ENCODE results near the gene PVALB.

The PVALB gene

GRCh38 chr22:36806835-36807234 is 10.0 kb downstream of the PVALB start:
- Histone ChIP-seq H2BK120ac (ENCODE audit: insufficient read depth, low read length, poor library complexity) (no peak overlapping the region), H3K79me1 (ENCODE audit: low read length) (no peaks in the 10 kb centered on the region), H3K79me2 (ENCODE audit: control insufficient read depth, insufficient read depth, low read length, poor library complexity) (no peaks in the 10 kb centered on the region), H3K14ac (ENCODE audit: low read length) (no peak overlapping the region), H3K36me3 (ENCODE audit: control insufficient read depth in 1 of 2, insufficient read depth in 2 of 2, low read length in 2 of 2) (no peaks in the 10 kb centered on the region), H2BK5ac (ENCODE audit: low read depth, low read length, poor library complexity) (no peak overlapping the region), H4K12ac (ENCODE audit: low read depth, low read length) (no peak overlapping the region), H3K4ac (ENCODE audit: low read depth, low read length) (no peak overlapping the region), H3K4me2 (ENCODE audit: low read length) (no peak overlapping the region), H3K4me1 (ENCODE audit: control insufficient read depth in 1 of 2, insufficient read depth in 2 of 2, low read length in 2 of 2) (peaks cover 0 to 6% of the 10 kb centered on the region in 2 experiments), H3K9ac (ENCODE audit: low read length) (no peak overlapping the region), H3K9me3 (ENCODE audit: insufficient read depth, low read depth, low read length) (no peaks in the 10 kb centered on the region), H2AFZ (ENCODE audit: insufficient read depth, low read length, poor library complexity) (no peak overlapping the region), H4K91ac (ENCODE audit: low read depth, low read length) (no peak overlapping the region), H2AK5ac (ENCODE audit: low read length) (no peak overlapping the region), H3K4me3 (ENCODE audit: low read depth, low read length) (no peak overlapping the region), H4K8ac (ENCODE audit: low read depth, low read length) (no peak overlapping the region), H3K27me3 (ENCODE audit: insufficient read depth, low read length) (no peaks in the 10 kb centered on the region), H3K23ac (ENCODE audit: low read length) (no peak overlapping the region), H3K27ac (ENCODE audit: low read depth, low read length) (no peak overlapping the region), H3K18ac (ENCODE audit: low read length) (no peak overlapping the region), H2BK12ac (ENCODE audit: low read length) (no peak overlapping the region)
- WGBS (ENCODE audit: extremely low coverage, insufficient coverage, insufficient read length), result no CpG with 5 or more reads among the region's 6 CpGs
- DNase-seq, result no peak

GRCh38 chr22:36803358-36803757 is 13.5 kb downstream of the PVALB start:
- H4K12ac ChIP-seq (ENCODE audit: low read depth, low read length), result no peak overlapping the region
- H3K4me2 ChIP-seq (ENCODE audit: low read length), result no peak overlapping the region
- H2BK12ac ChIP-seq (ENCODE audit: low read length), result no peak overlapping the region
- H3K4ac ChIP-seq (ENCODE audit: low read depth, low read length), result no peak overlapping the region
- no peak overlapping the region for H3K18ac ChIP-seq (ENCODE audit: low read length)
- H3K36me3 ChIP-seq (ENCODE audit: control insufficient read depth in 1 of 2, insufficient read depth in 2 of 2, low read length in 2 of 2), result no peaks in the 10 kb centered on the region
- no peaks in the 10 kb centered on the region for H3K79me1 ChIP-seq (ENCODE audit: low read length)
- no peak for DNase-seq
- WGBS (ENCODE audit: extremely low coverage, insufficient coverage, insufficient read length), result no CpG with 5 or more reads among the region's 1 CpG
- no peak overlapping the region for H4K8ac ChIP-seq (ENCODE audit: low read depth, low read length)
- H3K4me3 ChIP-seq (ENCODE audit: low read depth, low read length), result no peak overlapping the region
- H2BK5ac ChIP-seq (ENCODE audit: low read depth, low read length, poor library complexity), result no peak overlapping the region
- no peak overlapping the region for H3K23ac ChIP-seq (ENCODE audit: low read length)
- H3K79me2 ChIP-seq (ENCODE audit: control insufficient read depth, insufficient read depth, low read length, poor library complexity), result no peaks in the 10 kb centered on the region
- no peak overlapping the region for H2AK5ac ChIP-seq (ENCODE audit: low read length)
- H3K9ac ChIP-seq (ENCODE audit: low read length), result no peak overlapping the region
- no peak overlapping the region for H4K91ac ChIP-seq (ENCODE audit: low read depth, low read length)
- no peak overlapping the region for H3K14ac ChIP-seq (ENCODE audit: low read length)
- H3K27ac ChIP-seq (ENCODE audit: low read depth, low read length), result no peak overlapping the region
- H3K4me1 ChIP-seq (ENCODE audit: control insufficient read depth in 1 of 2, insufficient read depth in 2 of 2, low read length in 2 of 2), result peaks cover 0 to 4% of the 10 kb centered on the region in 2 experiments
- no peak overlapping the region for H2BK120ac ChIP-seq (ENCODE audit: insufficient read depth, low read length, poor library complexity)
- H3K9me3 ChIP-seq (ENCODE audit: insufficient read depth, low read depth, low read length), result no peaks in the 10 kb centered on the region
- no peak overlapping the region for H2AFZ ChIP-seq (ENCODE audit: insufficient read depth, low read length, poor library complexity)
- no peaks in the 10 kb centered on the region for H3K27me3 ChIP-seq (ENCODE audit: insufficient read depth, low read length)

- Histone ChIP-seq H3K9me3 (ENCODE audit: insufficient read depth, low read depth, low read length) (no peaks in the 10 kb centered on the region), H3K4me2 (ENCODE audit: low read length) (no peak overlapping the region), H3K27me3 (ENCODE audit: insufficient read depth, low read length) (no peaks in the 10 kb centered on the region), H4K12ac (ENCODE audit: low read depth, low read length) (no peak overlapping the region), H3K79me2 (ENCODE audit: control insufficient read depth, insufficient read depth, low read length, poor library complexity) (no peaks in the 10 kb centered on the region), H2AFZ (ENCODE audit: insufficient read depth, low read length, poor library complexity) (no peak overlapping the region), H3K27ac (ENCODE audit: low read depth, low read length) (no peak overlapping the region), H3K9ac (ENCODE audit: low read length) (no peak overlapping the region), H3K79me1 (ENCODE audit: low read length) (no peaks in the 10 kb centered on the region), H3K4me3 (ENCODE audit: low read depth, low read length) (no peak overlapping the region), H3K4me1 (ENCODE audit: control insufficient read depth in 1 of 2, insufficient read depth in 2 of 2, low read length in 2 of 2) (no peaks in the 10 kb centered on the region), H3K18ac (ENCODE audit: low read length) (no peak overlapping the region), H4K8ac (ENCODE audit: low read depth, low read length) (no peak overlapping the region), H2BK5ac (ENCODE audit: low read depth, low read length, poor library complexity) (no peak overlapping the region), H3K23ac (ENCODE audit: low read length) (no peak overlapping the region), H2AK5ac (ENCODE audit: low read length) (no peak overlapping the region), H3K4ac (ENCODE audit: low read depth, low read length) (no peak overlapping the region), H3K14ac (ENCODE audit: low read length) (no peak overlapping the region), H2BK120ac (ENCODE audit: insufficient read depth, low read length, poor library complexity) (no peak overlapping the region), H2BK12ac (ENCODE audit: low read length) (no peak overlapping the region), H3K36me3 (ENCODE audit: control insufficient read depth in 1 of 2, insufficient read depth in 2 of 2, low read length in 2 of 2) (no peaks in the 10 kb centered on the region), H4K91ac (ENCODE audit: low read depth, low read length) (no peak overlapping the region)
- no peak for DNase-seq
- WGBS (ENCODE audit: extremely low coverage, insufficient coverage, insufficient read length), result no CpG with 5 or more reads among the region's 11 CpGs
These were observed 18.2 kb downstream of the PVALB start for GRCh38 chr22:36798674-36799066.

- no peak for DNase-seq
- Histone ChIP-seq H4K91ac (ENCODE audit: low read depth, low read length) (no peak overlapping the region), H2AK5ac (ENCODE audit: low read length) (no peak overlapping the region), H3K23ac (ENCODE audit: low read length) (no peak overlapping the region), H3K27ac (ENCODE audit: low read depth, low read length) (no peak overlapping the region), H3K27me3 (ENCODE audit: insufficient read depth, low read length) (no peaks in the 10 kb centered on the region), H3K36me3 (ENCODE audit: control insufficient read depth in 1 of 2, insufficient read depth in 2 of 2, low read length in 2 of 2) (no peaks in the 10 kb centered on the region), H3K14ac (ENCODE audit: low read length) (no peak overlapping the region), H2BK12ac (ENCODE audit: low read length) (no peak overlapping the region), H3K4ac (ENCODE audit: low read depth, low read length) (no peak overlapping the region), H3K4me3 (ENCODE audit: low read depth, low read length) (peak overlapping the region; percentile 27), H2AFZ (ENCODE audit: insufficient read depth, low read length, poor library complexity) (no peak overlapping the region), H3K4me1 (ENCODE audit: control insufficient read depth in 1 of 2, insufficient read depth in 2 of 2, low read length in 2 of 2) (no peaks in the 10 kb centered on the region), H3K4me2 (ENCODE audit: low read length) (no peak overlapping the region), H2BK5ac (ENCODE audit: low read depth, low read length, poor library complexity) (no peak overlapping the region), H3K9me3 (ENCODE audit: insufficient read depth, low read depth, low read length) (no peaks in the 10 kb centered on the region), H4K8ac (ENCODE audit: low read depth, low read length) (no peak overlapping the region), H3K79me2 (ENCODE audit: control insufficient read depth, insufficient read depth, low read length, poor library complexity) (no peaks in the 10 kb centered on the region), H4K12ac (ENCODE audit: low read depth, low read length) (no peak overlapping the region), H3K79me1 (ENCODE audit: low read length) (no peaks in the 10 kb centered on the region), H3K9ac (ENCODE audit: low read length) (no peak overlapping the region), H2BK120ac (ENCODE audit: insufficient read depth, low read length, poor library complexity) (no peak overlapping the region), H3K18ac (ENCODE audit: low read length) (no peak overlapping the region)
- no CpG with 5 or more reads among the region's 12 CpGs for WGBS (ENCODE audit: extremely low coverage, insufficient coverage, insufficient read length)
These were observed 18.7 kb downstream of the PVALB start for GRCh38 chr22:36797911-36798673.

Data from trophoblast cell (in vitro differentiated cells and primary cell).